COLO829 (cell line): Measurements from ENCODE around the gene SOX13.
A peak's percentile ranks its signal among the peaks of the same experiment; 100 is the strongest.

Experiments used
- DNase-seq: peaks from one replicate; pipeline ENCODE4 v3.0.0; 2012; ENCODE audit warnings: low spot score

SOX13 gene

DNA sequence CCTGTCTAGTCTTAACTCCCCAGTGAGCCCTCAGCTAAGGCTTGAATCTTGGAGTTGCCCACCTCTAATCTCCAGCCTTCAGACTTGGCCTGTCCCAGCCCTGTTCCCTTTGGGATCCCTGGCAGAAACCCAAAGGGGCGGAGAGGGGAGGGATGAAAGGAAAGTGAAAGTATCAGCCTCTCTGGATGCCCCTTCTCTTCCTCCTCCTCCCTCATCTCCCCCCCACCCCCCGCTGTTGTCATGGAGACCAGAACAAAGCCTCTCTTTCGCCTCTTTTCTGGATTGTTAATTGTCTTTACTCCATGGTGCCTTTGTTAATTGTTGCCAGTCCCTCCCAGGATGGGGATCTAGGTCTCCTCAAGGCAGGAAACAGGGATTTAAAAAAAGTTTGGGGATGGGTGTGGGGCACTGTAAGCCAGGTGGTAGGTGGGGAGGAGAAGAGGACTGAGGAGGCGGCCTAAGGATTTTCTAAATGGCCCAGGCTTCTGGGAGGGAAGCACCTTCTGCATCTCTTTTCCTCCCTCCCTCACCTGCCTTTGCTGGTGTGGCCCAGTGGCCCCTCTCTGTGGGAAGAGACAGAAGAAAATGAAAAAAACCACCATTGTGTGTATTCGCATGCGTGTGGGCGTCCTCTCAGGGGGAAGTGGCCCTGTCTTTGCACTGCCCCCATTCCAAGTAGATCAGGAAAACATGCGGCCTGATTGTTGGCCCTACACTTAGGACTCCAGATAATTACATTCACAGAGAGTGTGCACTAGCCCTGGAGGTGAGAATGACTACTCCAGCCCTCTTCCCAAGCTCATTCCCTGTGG is 7.5 kb upstream of the SOX13 start:
- peak; percentile 97 for DNase-seq

DNA sequence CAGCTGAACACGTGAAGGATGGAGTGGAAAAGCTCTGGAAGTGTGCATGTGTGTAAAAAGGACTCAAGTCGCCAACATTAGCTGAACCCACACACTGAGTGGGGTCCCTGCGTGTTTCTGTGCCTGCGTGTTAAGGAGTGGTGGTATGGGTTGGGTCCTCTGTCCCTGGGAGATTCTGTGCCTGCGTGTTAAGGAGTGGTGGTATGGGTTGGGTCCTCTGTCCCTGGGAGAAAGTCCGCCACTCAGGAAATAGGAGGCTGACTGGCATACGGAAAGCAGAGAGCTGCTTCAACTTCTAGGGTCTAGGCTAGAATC is 7.0 kb upstream of the SOX13 start:
- DNase-seq = no peak

DNA sequence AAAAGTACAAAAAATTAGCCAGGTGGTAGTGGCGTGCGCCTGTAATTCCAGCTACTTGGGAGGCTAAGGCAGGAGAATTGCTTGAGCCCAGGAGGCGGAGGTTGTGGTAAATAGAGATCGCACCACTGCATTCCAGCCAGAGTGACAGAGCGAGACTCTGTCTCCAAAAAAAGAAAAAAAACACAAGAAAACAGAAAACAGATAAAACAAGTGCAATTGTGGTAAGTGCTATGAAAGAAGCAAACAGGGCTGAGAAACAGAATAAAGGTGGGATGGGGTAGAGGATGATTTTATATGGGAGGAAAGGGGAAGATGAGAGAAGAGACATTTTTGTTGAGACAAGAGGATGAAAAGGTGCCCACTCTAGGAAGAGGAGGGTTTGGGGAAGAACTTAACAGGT is 5.0 kb upstream of the SOX13 start:
- no peak for DNase-seq

DNA sequence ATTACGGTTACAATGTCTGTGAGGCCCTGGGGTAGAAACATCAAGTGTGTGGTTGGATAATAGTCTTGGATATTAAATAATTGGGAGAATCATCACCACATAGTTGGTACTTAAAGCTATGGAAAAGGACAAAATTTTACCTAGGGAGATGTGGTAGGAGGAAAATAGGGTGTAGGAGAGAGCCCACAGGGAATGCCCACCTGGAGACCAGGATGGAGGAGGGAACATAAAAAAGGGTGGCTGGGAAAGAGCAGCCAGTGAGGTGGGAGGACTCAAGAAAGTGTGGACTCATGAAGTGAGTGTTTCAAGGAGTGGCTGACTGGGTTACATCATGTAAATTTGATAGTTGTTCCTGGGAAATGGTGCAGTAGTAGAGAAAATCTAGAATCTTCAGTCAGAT is 3.0 kb upstream of the SOX13 start:
- DNase-seq = no peak

DNA sequence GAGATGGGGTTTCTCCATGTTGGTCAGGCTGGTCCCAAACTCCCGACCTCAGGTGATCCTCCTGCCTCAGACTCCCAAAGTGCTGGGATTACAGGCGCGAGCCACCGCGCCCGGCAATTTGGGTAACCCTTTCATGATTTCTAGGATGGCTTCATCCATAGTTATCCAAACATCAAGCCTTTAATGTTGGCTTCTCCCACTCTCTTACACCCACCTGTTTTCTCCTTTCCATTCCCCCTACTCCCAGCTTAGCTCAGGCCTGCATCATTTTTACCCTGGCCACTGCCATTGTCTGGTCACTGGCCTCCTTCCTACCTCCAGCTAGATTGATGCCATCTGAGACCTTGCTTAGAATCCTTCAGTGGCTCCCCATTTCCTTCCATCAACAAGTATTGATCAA is 2.0 kb upstream of the SOX13 start:
- no peak for DNase-seq

DNA sequence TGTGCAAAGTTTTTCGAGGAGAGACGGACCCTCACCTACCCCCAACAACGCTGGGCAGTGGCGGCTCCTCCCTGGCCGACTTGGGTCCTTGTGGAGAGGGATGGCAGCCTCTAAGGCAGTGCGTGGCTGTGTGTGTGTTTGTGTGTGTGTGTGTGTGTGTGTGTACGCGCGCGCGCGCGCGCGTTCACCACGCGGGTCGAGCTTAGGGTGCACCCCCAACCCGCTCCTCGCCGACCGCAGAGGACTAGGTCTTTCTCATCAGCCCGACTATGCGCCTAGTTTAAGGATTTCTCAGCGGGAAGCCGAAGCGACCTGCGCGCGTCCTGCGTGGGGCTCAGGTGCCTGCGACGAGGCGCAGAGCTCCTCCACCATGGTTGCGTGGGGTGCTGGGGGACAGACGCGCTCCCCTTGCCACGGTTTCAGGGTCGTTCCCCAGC is 940 bp downstream of the SOX13 start:
- no peak for DNase-seq

DNA sequence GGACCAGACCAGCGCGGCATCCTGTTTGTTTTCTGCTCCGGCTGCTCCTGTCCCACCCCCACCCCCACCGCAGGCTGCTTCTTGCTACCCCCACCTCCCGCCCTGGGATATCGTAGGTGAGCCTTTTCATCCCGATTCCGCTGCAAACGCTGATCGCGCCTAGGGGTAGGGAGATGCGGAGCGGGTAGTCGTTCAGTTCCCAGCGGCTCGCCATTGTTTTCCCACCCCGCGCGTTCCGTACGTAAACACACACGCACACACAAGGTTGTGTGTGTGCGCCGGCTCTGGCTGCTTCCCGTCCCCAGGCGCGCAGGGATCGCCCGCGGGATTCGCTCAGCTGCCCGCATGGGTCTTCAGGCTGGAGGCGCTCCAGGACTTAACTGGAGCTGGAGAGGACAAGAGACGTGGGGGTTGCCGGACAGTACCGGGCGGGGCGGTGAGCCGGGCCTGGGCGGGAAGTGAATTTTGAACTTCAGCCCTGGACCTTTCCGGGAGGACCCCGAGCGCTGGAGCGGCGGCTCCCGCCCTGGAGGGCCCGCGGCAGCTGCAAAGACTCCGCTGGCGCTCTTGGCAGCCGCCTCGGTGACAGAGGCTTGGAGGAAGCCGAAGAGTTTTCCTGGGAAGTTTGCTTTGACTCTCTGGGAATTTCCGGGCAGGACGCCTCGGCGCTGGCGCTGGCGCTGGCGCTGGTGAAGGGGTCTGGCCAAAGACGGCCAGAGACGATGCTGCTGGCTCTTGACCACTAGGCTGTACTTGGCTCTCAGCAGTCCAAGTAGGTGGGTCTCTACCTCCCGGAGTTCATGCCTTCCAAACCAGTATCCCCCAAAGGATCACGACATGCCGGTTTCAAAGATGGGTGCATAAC is 1.6 kb downstream of the SOX13 start:
- no peak for DNase-seq

DNA sequence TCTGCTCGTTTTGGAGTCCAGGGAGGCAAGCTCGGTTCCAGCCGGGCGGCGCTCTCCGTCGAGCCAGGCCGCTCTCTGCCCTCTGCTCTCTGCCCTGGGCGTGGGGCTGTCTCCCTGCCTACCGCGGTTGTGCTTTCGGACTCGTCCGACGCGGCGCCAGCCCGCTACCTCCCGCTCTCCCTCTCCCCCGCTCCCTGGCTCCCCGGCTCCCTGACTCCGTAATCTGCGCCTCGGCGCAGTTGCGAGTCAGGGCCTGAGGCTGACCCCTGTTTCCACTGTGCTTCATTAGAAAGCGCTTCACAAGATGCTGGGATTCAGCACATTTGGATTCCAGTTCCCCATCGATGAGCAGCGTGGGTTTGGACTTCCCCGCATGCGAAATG is 2.2 kb downstream of the SOX13 start:
- DNase-seq = no peak

DNA sequence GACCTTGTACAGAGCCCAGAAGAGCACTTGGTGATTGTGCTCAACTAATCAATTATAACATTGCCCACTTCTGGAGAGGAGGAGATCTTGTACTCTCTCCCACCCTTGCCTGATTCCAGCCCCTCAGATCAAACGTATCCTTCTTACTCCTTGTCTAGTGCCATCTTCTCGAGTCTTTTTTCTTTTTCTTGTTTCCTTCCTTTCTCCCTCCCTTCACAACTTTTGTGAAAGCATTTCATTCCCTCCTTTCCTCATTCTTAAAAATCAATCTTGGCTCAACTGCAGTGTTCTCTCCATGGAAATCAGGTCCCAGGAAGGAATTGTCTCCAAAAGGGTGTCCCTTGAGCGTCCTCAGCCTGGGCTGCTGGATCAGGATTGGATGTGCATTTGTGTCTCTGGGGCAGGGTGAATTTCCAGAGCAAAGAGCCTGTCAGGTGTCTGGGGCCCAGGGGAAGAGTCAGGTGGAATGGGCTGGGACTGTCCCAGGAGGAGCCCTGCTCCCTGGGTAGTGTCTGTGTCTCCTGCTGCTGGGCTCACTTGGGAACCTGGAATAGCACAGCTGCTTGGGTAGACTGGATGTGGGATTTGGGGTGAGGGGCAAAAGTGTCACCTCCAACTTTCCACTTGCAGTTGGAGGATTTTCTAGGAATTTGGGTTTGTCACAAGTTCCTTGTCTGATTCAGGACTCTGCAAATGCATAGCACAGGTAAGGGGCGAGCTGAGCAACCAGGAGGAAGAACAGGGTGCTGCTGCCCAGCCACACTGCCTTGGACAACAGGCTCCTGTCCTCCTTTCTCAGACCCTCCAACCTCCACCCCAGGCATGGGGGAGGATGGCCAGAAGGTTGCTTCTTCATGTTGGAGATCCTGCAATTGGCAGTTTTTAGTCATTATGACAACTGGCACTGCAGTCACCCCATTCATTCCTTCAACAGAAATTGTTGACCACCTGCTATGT is 3.3 kb downstream of the SOX13 start:
- DNase-seq = no peak

DNA sequence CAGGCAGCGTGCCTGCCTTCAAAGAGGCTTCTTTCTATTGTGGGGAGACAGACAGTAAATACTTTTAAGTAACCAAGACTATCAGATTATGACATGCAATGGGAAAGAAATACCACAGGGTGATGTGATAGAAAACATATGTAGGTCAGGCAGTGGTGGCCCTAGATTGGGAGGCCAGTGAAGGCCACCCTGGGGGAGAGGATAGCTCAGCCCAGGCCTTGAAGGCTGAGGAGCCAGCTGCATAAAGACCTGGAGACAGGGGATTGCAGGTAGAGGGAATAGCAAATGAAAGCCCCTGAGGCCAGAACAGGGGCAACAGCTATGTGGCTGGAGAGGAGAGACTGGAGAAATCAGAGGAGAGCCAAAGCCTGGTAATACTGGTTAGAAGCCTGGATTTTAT is 4.0 kb downstream of the SOX13 start:
- no peak for DNase-seq

DNA sequence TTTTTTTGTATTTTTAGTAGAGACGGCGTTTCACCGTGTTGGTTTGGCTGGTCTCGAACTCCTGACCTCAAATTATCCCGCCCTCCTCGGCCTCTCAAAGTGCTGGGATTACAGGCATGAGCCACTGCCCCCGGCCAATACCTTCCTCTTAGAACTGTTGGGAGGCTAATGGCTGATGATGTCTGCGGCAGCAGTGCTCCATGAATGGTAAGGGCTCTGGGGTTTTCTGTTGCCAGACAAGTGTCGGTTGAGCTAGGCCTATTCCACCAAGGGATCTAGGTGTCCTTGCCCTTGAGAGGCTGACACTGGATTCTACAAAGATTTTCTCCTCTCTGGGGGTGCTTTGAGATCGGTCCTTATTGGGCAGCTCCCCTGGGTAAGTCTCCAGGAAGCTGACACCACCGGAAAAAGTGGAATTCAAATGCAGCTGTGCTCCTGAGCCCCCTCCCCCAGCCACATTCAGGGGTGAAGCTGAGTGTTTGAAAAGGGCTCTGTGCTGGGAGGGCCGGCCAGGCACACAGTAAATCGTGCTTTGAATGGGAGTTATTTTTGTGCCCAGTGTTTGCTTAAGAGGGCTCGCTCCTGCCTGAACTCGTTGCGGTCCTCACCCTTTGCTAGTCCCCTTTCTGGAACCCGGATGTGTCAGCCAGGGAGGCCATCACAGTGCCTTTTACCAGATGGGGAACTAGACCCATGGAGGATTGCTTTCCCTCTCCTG is 5.2 kb downstream of the SOX13 start:
- no peak for DNase-seq

DNA sequence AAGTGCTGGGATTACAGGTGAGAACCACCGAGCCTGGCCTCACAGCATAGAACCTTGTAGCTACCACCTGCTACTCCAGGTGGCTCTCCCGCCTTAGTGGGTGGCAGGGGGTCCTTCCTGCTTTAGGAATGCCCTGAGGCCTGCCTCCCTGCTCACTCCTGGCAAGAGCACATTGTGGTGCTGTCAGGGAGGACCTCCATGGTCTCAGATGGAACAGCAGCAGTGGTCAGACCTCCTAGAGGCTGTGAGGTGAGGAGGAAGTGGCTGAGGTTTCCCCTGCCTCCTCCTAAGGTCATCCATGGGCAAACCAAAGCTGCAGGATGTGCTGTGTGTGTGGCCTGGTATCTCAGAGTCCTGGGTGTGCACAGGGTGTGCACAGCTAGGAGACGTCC is 6.7 kb downstream of the SOX13 start:
- no peak for DNase-seq

DNA sequence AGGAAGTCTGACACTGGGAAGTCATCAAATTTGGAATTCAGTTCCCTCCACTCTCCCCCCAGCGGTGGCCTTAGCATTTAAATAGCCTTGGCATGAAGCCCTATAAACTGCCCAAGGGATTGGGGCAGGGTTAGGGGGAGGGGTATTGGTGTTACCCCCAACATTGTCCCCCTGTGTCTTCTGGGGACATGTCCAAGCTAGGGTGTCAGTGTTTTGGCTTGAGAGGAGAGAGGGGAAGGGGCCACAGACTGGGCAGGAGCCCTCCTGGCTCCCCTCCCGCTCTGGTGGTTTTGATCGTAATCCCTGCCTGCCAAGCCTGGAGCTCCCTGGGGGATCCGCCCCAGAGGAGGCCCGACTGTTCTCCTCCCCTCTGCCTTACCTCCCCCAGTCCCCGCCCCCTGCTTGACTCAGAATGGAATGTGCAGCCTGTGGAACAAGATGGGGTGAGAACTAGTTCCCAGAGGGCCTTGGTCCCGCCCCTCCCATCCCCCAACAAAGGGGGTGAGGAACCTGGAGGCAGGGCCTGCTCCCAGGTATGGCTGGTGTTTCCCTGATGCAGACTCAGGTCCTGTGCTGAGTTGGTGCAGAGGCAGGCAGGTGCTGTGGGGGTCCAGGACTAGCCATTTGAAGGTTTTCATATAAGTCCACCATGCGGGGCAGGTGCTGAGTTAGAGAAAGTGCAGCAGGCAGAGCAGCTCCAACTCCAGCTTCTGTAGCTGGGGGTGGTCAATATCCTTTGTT is 7.4 kb downstream of the SOX13 start:
- DNase-seq = peak; percentile 96

DNA sequence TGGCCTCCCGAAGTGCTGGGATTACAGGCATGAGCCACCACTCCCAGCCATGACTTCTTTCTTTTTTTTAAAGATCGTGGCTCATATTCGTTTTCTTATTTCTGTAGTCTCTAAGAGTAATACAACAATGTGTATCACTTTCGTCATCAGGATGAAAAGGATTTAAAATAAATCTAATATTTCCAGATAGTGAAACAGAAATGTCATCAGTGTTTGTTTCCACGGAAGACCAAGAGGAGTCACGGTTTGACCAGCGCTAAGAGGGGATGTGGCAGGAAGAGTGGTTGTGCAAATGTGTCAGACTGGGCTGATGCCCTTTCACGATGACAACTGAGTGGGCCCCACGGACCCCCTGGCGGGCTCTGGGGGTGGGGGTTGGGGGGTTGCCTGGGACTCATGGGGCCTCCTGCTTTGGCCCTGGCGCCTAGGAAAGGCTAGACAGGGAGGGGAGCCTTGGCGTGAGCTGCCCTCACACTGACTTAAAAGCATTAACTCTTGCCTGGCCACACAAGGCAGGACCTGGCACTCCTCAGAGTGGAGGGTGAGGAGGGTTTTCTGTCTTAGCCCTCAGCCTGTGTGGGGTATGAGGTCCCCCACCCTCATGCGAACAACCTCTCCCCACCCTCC is 8.4 kb downstream of the SOX13 start:
- no peak for DNase-seq

DNA sequence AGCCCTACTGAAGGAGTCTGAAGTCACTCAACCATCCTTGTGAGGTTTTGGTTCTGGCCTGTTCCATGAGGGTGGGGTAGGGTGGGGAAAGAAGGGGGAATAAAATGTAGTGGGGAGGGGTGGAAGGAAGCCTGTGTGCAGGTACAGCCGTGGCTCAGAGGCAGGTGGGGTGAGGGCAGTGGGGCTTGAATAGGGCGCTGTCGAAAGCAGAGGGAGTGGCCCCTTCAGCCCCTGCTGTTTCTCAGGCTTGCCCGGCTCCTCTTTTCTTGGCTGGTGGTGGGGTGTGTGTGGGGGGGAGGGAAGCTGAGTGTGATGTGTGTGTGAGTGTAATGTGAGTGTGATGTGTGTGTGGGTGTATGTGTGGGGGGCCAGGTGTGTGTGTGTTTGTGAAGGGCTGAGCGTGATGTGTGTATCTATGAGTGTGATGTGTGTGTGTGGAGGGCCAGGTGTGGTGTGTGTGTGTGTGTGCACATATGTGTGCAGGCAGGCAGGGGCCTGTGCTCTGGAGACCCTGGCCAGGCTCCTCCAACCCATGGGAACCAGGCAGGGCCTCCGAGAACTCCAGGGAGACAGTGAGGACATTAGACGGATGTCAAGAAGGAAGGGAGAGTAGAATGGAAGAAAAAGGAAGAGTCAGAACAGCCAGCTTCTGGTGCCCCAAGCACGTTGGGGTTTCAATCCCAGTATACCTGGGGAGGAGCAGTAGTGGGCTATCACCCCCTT is 9.0 kb downstream of the SOX13 start:
- no peak for DNase-seq

DNA sequence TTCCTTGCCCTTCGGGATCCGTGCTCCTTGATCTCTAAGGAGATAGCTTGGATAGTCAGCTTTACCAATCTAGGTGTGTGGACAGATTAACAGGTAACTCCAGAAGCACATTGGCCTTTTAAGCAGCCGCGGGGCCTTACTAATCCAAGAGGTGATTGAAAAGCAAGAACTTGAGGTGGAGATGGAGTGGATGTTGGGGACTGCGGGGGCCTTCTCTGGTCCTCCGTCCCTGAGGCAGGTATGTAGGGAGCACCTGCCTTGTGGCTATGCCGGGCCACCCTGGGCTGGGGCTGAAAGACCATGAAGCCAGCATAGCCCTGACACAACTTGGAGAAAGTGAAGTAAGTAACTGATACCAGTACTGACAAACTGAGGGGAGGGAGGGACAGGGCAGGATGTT is 10.6 kb downstream of the SOX13 start:
- no peak for DNase-seq

DNA sequence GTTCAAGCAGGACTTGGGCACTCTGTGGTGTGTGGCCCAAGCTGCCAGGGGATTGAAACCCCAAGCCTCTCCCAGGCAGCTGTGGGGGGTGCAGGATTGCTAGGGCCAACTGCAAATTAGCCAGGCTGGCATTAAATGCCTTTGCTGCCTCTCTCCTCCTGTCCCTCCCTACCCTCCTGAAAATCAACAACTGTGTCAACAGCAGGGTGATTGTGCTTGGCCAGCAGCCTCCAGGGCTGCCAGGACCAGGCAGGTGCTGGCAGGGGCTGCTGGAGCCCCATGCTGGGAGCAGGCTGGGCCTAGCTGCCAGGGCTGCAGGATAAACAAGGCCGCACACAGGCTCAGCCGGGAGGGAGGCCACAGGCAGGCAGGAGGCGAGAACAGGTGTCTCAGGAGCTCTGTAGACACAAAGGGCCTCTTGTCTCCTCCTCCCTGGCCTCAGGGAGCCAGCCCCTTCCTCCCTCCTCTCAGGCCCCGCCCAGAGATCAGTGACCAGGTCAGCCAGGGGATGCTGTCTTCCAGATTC is 11.4 kb downstream of the SOX13 start:
- DNase-seq = no peak

DNA sequence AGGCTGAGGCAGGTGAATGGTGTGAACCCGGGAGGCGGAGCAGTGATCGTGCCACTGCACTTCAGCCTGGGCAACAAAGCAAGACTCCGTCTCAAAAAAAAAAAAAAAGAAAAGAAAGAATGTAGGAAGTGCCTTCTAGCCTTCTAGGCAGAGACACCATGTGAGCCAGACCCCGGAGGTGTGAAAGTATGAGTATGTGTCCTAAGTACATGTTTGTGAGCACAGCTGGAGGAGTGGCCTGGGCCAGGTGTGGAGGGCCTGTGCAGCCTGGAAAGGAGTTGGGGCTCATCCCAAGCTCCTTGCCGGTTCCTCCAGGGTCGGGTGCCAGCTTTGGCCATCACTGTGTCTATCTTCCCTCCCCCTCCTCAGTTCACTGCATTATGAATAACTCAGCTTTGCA is 13.0 kb downstream of the SOX13 start:
- DNase-seq = no peak

DNA sequence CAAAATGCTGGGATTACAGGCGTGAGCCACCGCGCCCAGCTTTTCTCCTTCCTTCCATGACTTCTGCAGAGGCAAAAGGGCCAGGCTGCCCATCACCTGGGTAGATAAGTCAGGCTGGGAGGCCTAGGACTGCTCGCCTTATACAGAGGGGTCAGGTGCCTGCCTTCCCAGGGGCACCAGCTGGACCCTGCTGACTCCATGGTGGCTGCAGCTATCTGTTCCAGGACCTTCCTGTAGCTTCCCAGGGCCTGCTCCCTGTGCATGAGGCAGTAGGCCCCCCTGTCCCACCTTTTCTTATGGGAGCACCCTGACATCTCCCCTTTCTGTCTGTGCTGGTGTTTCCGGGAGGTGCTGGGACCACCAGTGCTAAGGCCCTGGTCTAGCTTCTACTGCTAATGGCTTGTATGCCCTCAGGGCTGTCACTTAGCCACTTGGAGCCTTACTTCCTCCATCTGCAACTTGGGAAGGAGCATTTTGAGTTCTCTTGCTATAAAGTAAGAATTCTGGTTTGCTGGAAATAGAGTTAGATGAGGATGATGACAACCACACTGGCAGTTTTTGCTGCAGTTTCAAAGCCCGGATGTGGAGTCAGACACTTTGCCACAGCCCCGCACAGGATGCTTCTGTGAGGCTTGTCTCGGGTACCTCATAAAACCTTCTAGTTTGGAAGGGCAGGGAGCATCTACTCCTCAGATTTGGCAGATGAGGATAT is 14.4 kb downstream of the SOX13 start:
- DNase-seq = no peak
